H1 (cell line): ENCODE data around the gene RBBP8. TPM values are rescaled to one million over a fixed set of nuclear protein-coding genes. Genes with fewer than 3 reads are reported as not detected.

ENCODE experiments used
- CTCF ChIA-PET: fragments of 300-600 bp; sonication (Branson Sonifier 250); formaldehyde crosslinking; loops from one replicate; lab custom pipeline; 2021; ENCODE audit not compliant: partially characterized antibody; lab: Charles Lee
- POLR2A ChIA-PET: fragments of 300-600 bp; sonication (Branson Sonifier 250); formaldehyde crosslinking; loops from one replicate; lab custom pipeline; 2021; ENCODE audit warnings: inconsistent platforms; ENCODE audit not compliant: partially characterized antibody; lab: Charles Lee
- DNase-seq, 2 experiments: peaks; one replicate each; pipeline versions ENCODE4 v3.0.0 to v3.0.0-alpha.2; 2010 to 2022; ENCODE audit warnings: low spot score in 2 of 2, low read depth in 1 of 2, mixed read lengths in 1 of 2
- FAIRE-seq: peaks from 2 replicates; lab custom pipeline; 2011; peaks lifted over from hg19 to GRCh38; lab: Jason Lieb, UNC
- H2AFZ ChIP-seq: 2 replicates; pipeline ENCODE4 v1.8.1; 2012; ENCODE audit warnings: low read length, inconsistent platforms
- H2AK5ac ChIP-seq: 2 replicates; pipeline ENCODE4 v1.6.1; 2013; ENCODE audit warnings: low read depth, low read length
- H2BK120ac ChIP-seq: replicated peaks from 2 replicates; pipeline ENCODE3; 2013; ENCODE audit warnings: low read depth, low read length, inconsistent platforms
- H2BK12ac ChIP-seq: 2 replicates; pipeline ENCODE4 v1.6.1; 2013; ENCODE audit warnings: low read depth, low read length
- H2BK15ac ChIP-seq: 2 replicates; pipeline ENCODE4 v1.6.1; 2013; ENCODE audit warnings: low read length
- H2BK20ac ChIP-seq: 2 replicates; pipeline ENCODE4 v1.6.1; 2013; ENCODE audit warnings: low read length
- H2BK5ac ChIP-seq: 2 replicates; pipeline ENCODE4 v1.6.1; 2013; ENCODE audit warnings: low read depth, low read length
- H3K14ac ChIP-seq: 2 replicates; pipeline ENCODE4 v1.6.1; 2013; ENCODE audit warnings: inconsistent platforms; ENCODE audit not compliant: insufficient read length
- H3K18ac ChIP-seq: 2 replicates; pipeline ENCODE4 v1.6.1; 2013; ENCODE audit warnings: low read length; ENCODE audit errors: extremely low read depth
- H3K23ac ChIP-seq: 2 replicates; pipeline ENCODE4 v1.6.1; 2013; ENCODE audit warnings: inconsistent platforms; ENCODE audit not compliant: insufficient read length
- H3K23me2 ChIP-seq: 2 replicates; pipeline ENCODE4 v1.6.1; 2013; ENCODE audit warnings: low read depth, low read length
- H3K27ac ChIP-seq: 2 replicates; pipeline ENCODE4 v1.6.1; 2011; ENCODE audit warnings: low read depth, low read length, inconsistent platforms
- H3K27me3 ChIP-seq, 4 experiments: replicated peaks in 1 of 4; 1 replicate in 1 of 4; 2 replicates in 3 of 4; pipeline versions ENCODE4 v1.6.1 to v1.8.1; 2011 to 2013; ENCODE audit warnings: low read length in 3 of 4, mild to moderate bottlenecking in 3 of 4, inconsistent platforms in 2 of 4, mixed read lengths in 2 of 4, moderate library complexity in 1 of 4; ENCODE audit not compliant: control insufficient read depth in 3 of 4, insufficient read depth in 3 of 4; ENCODE audit errors: extremely low read depth in 1 of 4
- H3K36me3 ChIP-seq, 4 experiments: 2 replicates each; pipeline versions ENCODE4 v1.6.1 to v1.8.1; 2011 to 2013; ENCODE audit warnings: mild to moderate bottlenecking in 4 of 4, low read length in 3 of 4, moderate library complexity in 2 of 4, control low read depth in 1 of 4, inconsistent platforms in 1 of 4; ENCODE audit not compliant: insufficient read depth in 4 of 4, control insufficient read depth in 2 of 4
- H3K4ac ChIP-seq: replicated peaks from 2 replicates; pipeline ENCODE3; 2013; ENCODE audit warnings: low read length, low read depth, mixed read lengths, inconsistent platforms; ENCODE audit not compliant: insufficient read length
- H3K4me1 ChIP-seq, 4 experiments: replicated peaks in 1 of 4; 1 replicate in 1 of 4; 2 replicates in 3 of 4; pipeline versions ENCODE4 v1.6.1 to v1.8.1; 2011 to 2013; ENCODE audit warnings: low read length in 3 of 4, inconsistent platforms in 2 of 4, mixed read lengths in 1 of 4; ENCODE audit not compliant: insufficient read depth in 4 of 4, control insufficient read depth in 3 of 4
- H3K4me2 ChIP-seq, 2 experiments: 2 replicates each; pipeline versions ENCODE4 v1.6.1 to v1.8.1; 2011 to 2013; ENCODE audit warnings: low read depth in 2 of 2, low read length in 2 of 2, control low read depth in 1 of 2, inconsistent platforms in 1 of 2, mild to moderate bottlenecking in 1 of 2; ENCODE audit not compliant: insufficient read depth in 1 of 2
- H3K4me3 ChIP-seq, 4 experiments: fragments of 200-600, 300-600 bp in 1 of 4; sonication (generic), shearing (Covaris generic), sonication (Bioruptor Twin) in 1 of 4; 2 replicates each; pipeline versions ENCODE4 v1.5.1 to v1.8.1; 2011 to 2016; ENCODE audit warnings: low read length in 4 of 4, low read depth in 3 of 4, control low read depth in 2 of 4, inconsistent platforms in 2 of 4, mild to moderate bottlenecking in 2 of 4, mixed read lengths in 1 of 4, moderate library complexity in 1 of 4; ENCODE audit not compliant: insufficient read depth in 2 of 4; ENCODE audit errors: extremely low read depth in 1 of 4
- H3K56ac ChIP-seq: replicated peaks from 2 replicates; pipeline ENCODE3; 2013; ENCODE audit warnings: low read depth, mild to moderate bottlenecking, mixed read lengths, low read length, inconsistent platforms; ENCODE audit not compliant: insufficient read length
- H3K79me1 ChIP-seq: 2 replicates; pipeline ENCODE4 v1.6.1; 2013; ENCODE audit warnings: low read depth, low read length, control low read depth
- H3K79me2 ChIP-seq, 2 experiments: 2 replicates each; pipeline versions ENCODE4 v1.6.1 to v1.8.1; 2012 to 2013; ENCODE audit warnings: low read length in 2 of 2, mild to moderate bottlenecking in 2 of 2, inconsistent platforms in 1 of 2; ENCODE audit not compliant: insufficient read depth in 2 of 2, control insufficient read depth in 1 of 2
- H3K9ac ChIP-seq, 4 experiments: replicated peaks in 1 of 4; 1 replicate in 1 of 4; 2 replicates in 3 of 4; pipeline versions ENCODE4 v1.6.1 to v1.8.1; 2011 to 2013; ENCODE audit warnings: low read depth in 3 of 4, low read length in 3 of 4, control low read depth in 2 of 4, mild to moderate bottlenecking in 2 of 4, moderate library complexity in 2 of 4, inconsistent platforms in 1 of 4; ENCODE audit errors: extremely low read depth in 1 of 4
- H3K9me3 ChIP-seq, 2 experiments: 2 replicates each; pipeline versions ENCODE4 v1.6.1 to v1.8.1; 2012 to 2013; ENCODE audit warnings: mild to moderate bottlenecking in 2 of 2, moderate library complexity in 2 of 2, control low read depth in 1 of 2, inconsistent platforms in 1 of 2, low read depth in 1 of 2, low read length in 1 of 2, mixed read lengths in 1 of 2; ENCODE audit not compliant: insufficient read depth in 2 of 2
- H4K20me1 ChIP-seq, 2 experiments: replicated peaks in 1 of 2; 2 replicates each; pipeline versions ENCODE3 to v1.8.1; 2011 to 2013; ENCODE audit warnings: inconsistent platforms in 2 of 2, low read length in 2 of 2, mild to moderate bottlenecking in 1 of 2; ENCODE audit not compliant: insufficient read depth in 2 of 2, control insufficient read depth in 1 of 2
- H4K5ac ChIP-seq: 2 replicates; pipeline ENCODE4 v1.6.1; 2013; ENCODE audit warnings: low read length, low read depth, mixed read lengths, inconsistent platforms; ENCODE audit not compliant: insufficient read length
- H4K8ac ChIP-seq: 2 replicates; pipeline ENCODE4 v1.8.0; 2013; ENCODE audit warnings: mild to moderate bottlenecking, moderate library complexity, low read length, inconsistent platforms; ENCODE audit not compliant: insufficient read depth; ENCODE audit errors: extremely low read depth
- H4K91ac ChIP-seq: replicated peaks from 2 replicates; pipeline ENCODE3; 2013; ENCODE audit warnings: low read length, mixed read lengths, inconsistent platforms; ENCODE audit not compliant: insufficient read length
- ATF2 ChIP-seq: IDR thresholded peaks from 2 replicates; pipeline ENCODE4 v1.6.1; 2012; ENCODE audit warnings: low read length, inconsistent platforms
- EGR1 ChIP-seq: IDR thresholded peaks from 2 replicates; pipeline ENCODE4 v1.6.1; 2011; ENCODE audit warnings: low read depth, low read length, borderline replicate concordance
- KDM4A ChIP-seq: IDR thresholded peaks from one replicate; pipeline ENCODE4 v1.7.1; 2012; ENCODE audit warnings: low read depth, mild to moderate bottlenecking, moderate library complexity, low read length, inconsistent platforms; ENCODE audit not compliant: severe bottlenecking
- KDM5A ChIP-seq: fragments of 200-600 bp; IDR thresholded peaks from 2 replicates; pipeline ENCODE4 v1.7.1; 2012; ENCODE audit warnings: mild to moderate bottlenecking, low read length, inconsistent platforms, mixed read lengths
- MAX ChIP-seq: IDR thresholded peaks from 2 replicates; pipeline ENCODE4 v1.6.1; 2012; ENCODE audit warnings: inconsistent platforms
- NRF1 ChIP-seq: IDR thresholded peaks from 2 replicates; pipeline ENCODE4 v1.6.1; 2011; ENCODE audit warnings: mild to moderate bottlenecking, low read depth, low read length, improper control_type of control experiment
- RAD21 ChIP-seq, 2 experiments: IDR thresholded peaks in 1 of 2; conservative IDR thresholded peaks in 1 of 2; 2 replicates each; pipeline ENCODE4 v1.6.1; 2011; ENCODE audit warnings: low read depth in 2 of 2, low read length in 2 of 2, improper control_type of control experiment in 1 of 2, inconsistent platforms in 1 of 2, mild to moderate bottlenecking in 1 of 2, moderate library complexity in 1 of 2
- SIN3A ChIP-seq, 2 experiments: IDR thresholded peaks in 1 of 2; conservative IDR thresholded peaks in 1 of 2; 2 replicates each; pipeline ENCODE4 v1.6.1; 2011 to 2012; ENCODE audit warnings: low read length in 2 of 2, improper control_type of control experiment in 1 of 2, low read depth in 1 of 2, mild to moderate bottlenecking in 1 of 2
- SP1 ChIP-seq: IDR thresholded peaks from 2 replicates; pipeline ENCODE4 v1.6.1; 2011; ENCODE audit warnings: low read depth, low read length
- SRF ChIP-seq: IDR thresholded peaks from 2 replicates; pipeline ENCODE4 v1.6.1; 2011; ENCODE audit warnings: mild to moderate bottlenecking, low read depth, low read length, moderate library complexity
- TEAD4 ChIP-seq: IDR thresholded peaks from 2 replicates; pipeline ENCODE4 v1.6.1; 2012; ENCODE audit warnings: low read depth, low read length, inconsistent platforms, mixed read lengths
- WGBS, 2 experiments: shearing (Covaris generic) in 1 of 2; methylation state at CpG; one replicate each; pipeline versions ENCODE4 v1.1.6 to v1.1.7; 2013 to 2015; ENCODE audit warnings: low lambda C conversion rate in 2 of 2, mixed read lengths in 2 of 2, inconsistent platforms in 1 of 2, low coverage in 1 of 2, missing lambda C conversion rate in 1 of 2; ENCODE audit not compliant: insufficient replicate concordance in 2 of 2, insufficient coverage in 1 of 2, insufficient read length in 1 of 2; ENCODE audit errors: extremely low coverage in 1 of 2, missing lambda C conversion rate in 1 of 2; 5-methylcytosine and 5-hydroxymethylcytosine counted together
- polyA plus RNA-seq, 7 experiments: library from polyadenylated mRNA; depleted of rRNA in 3 of 7; stranded (reverse) in 5 of 7; unstranded in 2 of 7; fragments of >200 nt in 5 of 7; fragments of 200-250 nt in 2 of 7; gene quantifications; 1 replicate in 5 of 7; 2 replicates in 1 of 7; 4 replicates in 1 of 7; pipeline versions ENCODE4 v1.2.1 to v1.2.3, GENCODE V29; 2011 to 2013; ENCODE audit warnings: missing spikeins in 2 of 7, mixed read lengths in 2 of 7
- total RNA-seq: library from RNA; stranded (reverse); fragmentation: NEBNext Ultra II Directional; extraction: Animal tissue kit (Norgen Biotek cat#: 25700); gene quantifications from 2 replicates; pipeline ENCODE4 v1.2.1, GENCODE V29; 2021

RBBP8 gene
- total and polyA plus RNA-seq, 2 of the 8 experiments (the other 6 are each of a cell fraction or from before 2014, with no cell fraction given): 16.1 to 65.8 TPM

GRCh38 chr18:22921772-22922171, 11.4 kb upstream of the RBBP8 start:
- Histone ChIP-seq H3K56ac (no peak overlapping the region), H3K23ac (no peak overlapping the region), H3K36me3 (no peaks in the 10 kb centered on the region), H4K8ac (no peak overlapping the region), H3K4me2 (no peak overlapping the region), H4K91ac (no peak overlapping the region), H3K18ac (no peak overlapping the region), H4K20me1 (no peaks in the 10 kb centered on the region), H3K4me1 (no peaks in the 10 kb centered on the region), H3K9me3 (no peaks in the 10 kb centered on the region), H3K27ac (no peak overlapping the region), H2AK5ac (no peak overlapping the region), H3K4me3 (no peak overlapping the region), H2BK20ac (no peak overlapping the region), H2BK12ac (no peak overlapping the region), H3K4ac (no peak overlapping the region), H3K23me2 (no peaks in the 10 kb centered on the region), H2AFZ (no peak overlapping the region), H2BK120ac (no peak overlapping the region), H3K14ac (no peak overlapping the region), H2BK5ac (no peak overlapping the region), H3K27me3 (no peaks in the 10 kb centered on the region), H4K5ac (no peak overlapping the region), H2BK15ac (no peak overlapping the region), H3K9ac (no peak overlapping the region), H3K79me1 (no peaks in the 10 kb centered on the region), H3K79me2 (no peaks in the 10 kb centered on the region)
- FAIRE-seq: no peak
- POLR2A ChIA-PET: interaction anchor here (1.2 to 3.8 kb wide), 2 partner anchors 11 to 12 kb away, joined by 3 to 16 read pairs; partner anchors contain the start of gene RBBP8
- CTCF ChIA-PET: interaction anchor here (0.6 to 4.7 kb wide), 4 partner anchors 8 to 120 kb away, joined by 3 to 29 read pairs (median 4); no protein-coding TSS in a partner anchor
- no peak for DNase-seq
- WGBS, 2 experiments: 63% methylated on average over 3 of the region's 3 CpGs; no CpG with 5 or more reads in 1 of the 2 experiments
- TF ChIP-seq SP1: no peak
- TF ChIP-seq TEAD4: no peak
- TF ChIP-seq KDM5A: no peak
- no peak for TF ChIP-seq EGR1
- no peak for TF ChIP-seq KDM4A
- TF ChIP-seq NRF1: no peak
- TF ChIP-seq RAD21 (IDR thresholded peaks at IDR 0.05 in 1 of 2, conservative IDR thresholded peaks at IDR 0.05 in 1 of 2; ENCODE audit: low read depth in 2 of 2, low read length in 2 of 2): no peak
- no peak for TF ChIP-seq SIN3A (conservative IDR thresholded peaks at IDR 0.05 in 1 of 2, IDR thresholded peaks at IDR 0.05 in 1 of 2; ENCODE audit: low read depth in 1 of 2, low read length in 2 of 2)
- TF ChIP-seq SRF: no peak
- TF ChIP-seq MAX: no peak
- TF ChIP-seq ATF2: no peak
